DND-41 (cell line): Measurements from ENCODE around the gene THRSP.

Source experiments
- ATAC-seq: fragments of 200-7000 bp; cut with Tn5 transposase; 3 replicates; pipeline ENCODE4 v1.9.1; 2021; ENCODE audit warnings: low read depth; ENCODE audit not compliant: insufficient read depth
- DNase-seq: peaks from one replicate; pipeline ENCODE4 v3.0.0-alpha.2; 2020
- H2AFZ ChIP-seq: 2 replicates; pipeline ENCODE4 v1.6.0; 2012; ENCODE audit warnings: low read depth, low read length
- H3K27ac ChIP-seq: 2 replicates; pipeline ENCODE4 v1.5.1; 2012; ENCODE audit warnings: low read length, inconsistent platforms
- H3K27me3 ChIP-seq: fragments of 200-600 bp; sonication (generic); 2 replicates; pipeline ENCODE4 v1.6.0; 2012; ENCODE audit warnings: low read length, mild to moderate bottlenecking, inconsistent platforms; ENCODE audit not compliant: insufficient read depth, poor library complexity
- H3K36me3 ChIP-seq: 2 replicates; pipeline ENCODE4 v1.5.1; 2012; ENCODE audit warnings: low read length, inconsistent platforms; ENCODE audit not compliant: insufficient read depth
- H3K4me1 ChIP-seq: 2 replicates; pipeline ENCODE4 v1.5.1; 2012; ENCODE audit warnings: mild to moderate bottlenecking, low read length; ENCODE audit not compliant: insufficient read depth
- H3K4me2 ChIP-seq: 2 replicates; pipeline ENCODE4 v1.6.0; 2012; ENCODE audit warnings: mild to moderate bottlenecking, moderate library complexity, low read length, inconsistent platforms; ENCODE audit not compliant: insufficient read depth
- H3K4me3 ChIP-seq, 2 experiments: fragments of 200-600 bp in 1 of 2; shearing (Covaris generic) in 1 of 2; 2 replicates each; pipeline ENCODE4 v1.5.1; 2012 to 2016; ENCODE audit warnings: inconsistent platforms in 2 of 2, low read length in 2 of 2, mild to moderate bottlenecking in 2 of 2, low read depth in 1 of 2, moderate library complexity in 1 of 2
- H3K79me2 ChIP-seq: 2 replicates; pipeline ENCODE4 v1.6.0; 2012; ENCODE audit warnings: low read length, inconsistent platforms; ENCODE audit not compliant: insufficient read depth
- H3K9ac ChIP-seq: 2 replicates; pipeline ENCODE4 v1.6.0; 2012; ENCODE audit warnings: low read depth, mild to moderate bottlenecking, inconsistent platforms, low read length, moderate library complexity
- H3K9me3 ChIP-seq: 2 replicates; pipeline ENCODE4 v1.5.1; 2012; ENCODE audit warnings: low read length, moderate library complexity, mild to moderate bottlenecking, inconsistent platforms; ENCODE audit not compliant: insufficient read depth, severe bottlenecking
- H4K20me1 ChIP-seq: 2 replicates; pipeline ENCODE4 v1.6.0; 2012; ENCODE audit warnings: low read length; ENCODE audit not compliant: insufficient read depth
- EZH2 ChIP-seq: IDR thresholded peaks from 3 replicates; pipeline ENCODE4 v1.6.1; 2012; ENCODE audit warnings: borderline replicate concordance, low read depth, mild to moderate bottlenecking, moderate library complexity, low read length, inconsistent platforms; ENCODE audit not compliant: severe bottlenecking
- TF ChIP-seq, protein P1 (sequence below): IDR thresholded peaks from 2 replicates; pipeline ENCODE4 v1.5.1; 2012; ENCODE audit warnings: borderline replicate concordance, low read length, moderate library complexity, mild to moderate bottlenecking; ENCODE audit not compliant: poor library complexity, severe bottlenecking; ENCODE audit errors: extremely low read depth

THRSP gene

DNA sequence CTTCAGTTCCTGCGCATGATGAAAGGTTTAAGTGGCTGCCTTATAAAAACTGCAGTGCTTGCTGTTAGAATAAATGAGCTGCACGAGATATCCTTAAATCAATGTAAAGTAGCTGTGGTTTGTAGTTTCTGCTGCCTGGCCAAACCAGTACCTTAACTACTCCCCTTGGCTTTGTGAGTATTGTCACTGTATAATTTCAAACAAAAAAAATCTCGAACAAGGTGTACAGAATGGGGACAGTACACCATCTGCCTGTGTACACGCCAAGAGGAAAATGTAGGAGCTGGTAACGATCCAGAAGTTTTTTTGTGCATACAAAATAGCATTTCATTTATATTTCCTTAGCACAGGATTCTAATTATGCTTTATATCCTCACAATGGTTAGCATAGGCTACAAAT, 36.6 kb downstream of the THRSP start:
- Histone ChIP-seq H3K27me3 (no peaks in the 10 kb centered on the region), H4K20me1 (no peaks in the 10 kb centered on the region), H2AFZ (no peak overlapping the region), H3K36me3 (peaks cover 57% of the 10 kb centered on the region), H3K4me2 (no peak overlapping the region), H3K79me2 (no peaks in the 10 kb centered on the region), H3K27ac (no peak overlapping the region), H3K9me3 (no peaks in the 10 kb centered on the region), H3K9ac (no peak overlapping the region), H3K4me3 (no peak overlapping the region), H3K4me1 (no peaks in the 10 kb centered on the region)
- TF ChIP-seq, protein P1, sequence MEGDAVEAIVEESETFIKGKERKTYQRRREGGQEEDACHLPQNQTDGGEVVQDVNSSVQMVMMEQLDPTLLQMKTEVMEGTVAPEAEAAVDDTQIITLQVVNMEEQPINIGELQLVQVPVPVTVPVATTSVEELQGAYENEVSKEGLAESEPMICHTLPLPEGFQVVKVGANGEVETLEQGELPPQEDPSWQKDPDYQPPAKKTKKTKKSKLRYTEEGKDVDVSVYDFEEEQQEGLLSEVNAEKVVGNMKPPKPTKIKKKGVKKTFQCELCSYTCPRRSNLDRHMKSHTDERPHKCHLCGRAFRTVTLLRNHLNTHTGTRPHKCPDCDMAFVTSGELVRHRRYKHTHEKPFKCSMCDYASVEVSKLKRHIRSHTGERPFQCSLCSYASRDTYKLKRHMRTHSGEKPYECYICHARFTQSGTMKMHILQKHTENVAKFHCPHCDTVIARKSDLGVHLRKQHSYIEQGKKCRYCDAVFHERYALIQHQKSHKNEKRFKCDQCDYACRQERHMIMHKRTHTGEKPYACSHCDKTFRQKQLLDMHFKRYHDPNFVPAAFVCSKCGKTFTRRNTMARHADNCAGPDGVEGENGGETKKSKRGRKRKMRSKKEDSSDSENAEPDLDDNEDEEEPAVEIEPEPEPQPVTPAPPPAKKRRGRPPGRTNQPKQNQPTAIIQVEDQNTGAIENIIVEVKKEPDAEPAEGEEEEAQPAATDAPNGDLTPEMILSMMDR = no peak
- TF ChIP-seq EZH2 = no peak
- ATAC-seq (no peak), DNase-seq (no peak)

DNA sequence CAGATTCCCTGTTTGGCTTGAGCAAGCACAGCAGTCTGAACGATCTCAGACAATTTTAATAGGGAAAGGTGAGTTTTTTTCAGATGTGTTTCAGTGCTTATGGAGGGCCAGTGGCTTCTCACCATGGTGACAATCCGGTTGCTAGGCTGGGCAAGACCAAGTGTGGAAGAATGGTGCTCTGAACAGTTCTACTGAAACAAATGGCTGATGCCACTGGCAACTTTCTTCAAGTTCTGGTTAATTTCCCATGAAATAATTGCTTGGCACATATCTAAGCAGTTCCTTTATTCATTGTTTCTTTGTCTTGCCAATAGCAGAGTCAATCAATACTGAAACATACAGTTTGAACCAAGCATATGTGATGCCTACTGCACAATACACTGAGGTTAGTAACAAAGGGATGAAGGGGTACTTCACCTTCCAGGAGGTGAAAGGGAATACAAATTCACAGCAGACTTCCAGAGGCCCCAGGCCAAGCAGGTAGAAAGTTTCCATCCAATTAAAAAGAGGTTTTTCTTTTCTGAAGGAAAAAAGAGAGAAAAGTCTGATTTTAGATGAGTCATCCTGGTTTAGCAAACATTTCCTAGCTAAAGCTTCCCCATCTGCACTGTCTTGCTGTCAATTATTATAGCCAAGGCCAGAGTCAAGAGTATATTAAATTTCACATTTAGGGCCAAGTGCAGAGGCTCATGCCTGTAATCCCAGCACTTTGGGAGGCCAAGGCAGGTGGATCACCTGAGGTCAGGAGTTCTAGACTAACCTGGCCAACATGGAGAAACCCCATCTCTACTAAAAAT, 37.2 kb downstream of the THRSP start:
- no peaks in the 10 kb centered on the region for H3K4me1 ChIP-seq
- no peak for DNase-seq
- H3K27me3 ChIP-seq = no peaks in the 10 kb centered on the region
- H3K4me3 ChIP-seq = no peak overlapping the region
- TF ChIP-seq, protein P1 = no peak
- TF ChIP-seq EZH2 = no peak
- no peak overlapping the region for H2AFZ ChIP-seq
- no peaks in the 10 kb centered on the region for H3K9me3 ChIP-seq
- H3K79me2 ChIP-seq = no peaks in the 10 kb centered on the region
- no peak overlapping the region for H3K9ac ChIP-seq
- no peak overlapping the region for H3K4me2 ChIP-seq
- ATAC-seq = no peak
- peaks cover 53% of the 10 kb centered on the region for H3K36me3 ChIP-seq
- H4K20me1 ChIP-seq = no peaks in the 10 kb centered on the region
- H3K27ac ChIP-seq = no peak overlapping the region

DNA sequence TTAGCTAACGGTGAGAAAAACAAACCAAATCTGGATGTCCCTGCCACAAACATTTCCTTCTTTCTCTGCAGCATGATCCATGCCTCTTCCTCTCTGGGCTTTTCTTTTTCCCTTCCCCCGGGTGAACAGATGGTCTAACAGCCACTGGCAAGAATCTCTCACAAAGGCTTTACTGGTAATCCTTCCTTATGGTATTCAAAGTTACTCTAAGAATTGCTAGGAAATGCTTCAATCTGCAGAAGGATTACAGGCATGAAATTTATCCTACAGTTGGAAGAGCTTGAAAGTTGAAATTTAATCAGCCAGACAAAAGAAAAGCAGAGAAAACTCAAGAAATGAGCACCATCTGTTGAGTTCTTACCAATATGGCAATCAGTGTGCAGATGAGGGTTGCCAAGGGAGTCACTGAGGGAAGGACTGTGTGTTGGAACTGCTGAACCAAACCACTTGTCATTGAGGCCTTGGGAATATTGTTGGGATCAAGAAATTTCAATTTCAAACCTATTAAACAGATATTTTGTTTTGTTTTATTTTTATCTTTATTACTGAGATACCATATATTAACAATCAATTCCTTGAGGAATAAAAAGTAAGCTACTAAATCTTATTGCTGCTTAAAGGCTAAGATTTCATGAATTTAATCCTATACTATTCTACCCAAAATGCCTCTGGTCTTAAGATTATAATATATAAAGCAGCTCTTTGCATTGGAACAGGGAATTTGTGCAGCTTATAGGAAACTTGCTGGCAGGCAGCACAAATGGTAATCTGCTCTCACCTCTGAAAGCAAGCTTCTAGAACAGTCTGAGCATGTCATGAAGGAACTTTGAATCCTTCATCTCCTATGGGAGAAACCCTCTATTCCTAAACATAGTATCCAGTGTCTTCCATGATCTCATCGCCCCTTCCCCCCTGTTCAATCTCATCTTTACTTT, 45.7 kb downstream of the THRSP start:
- Histone ChIP-seq H3K9ac (no peak overlapping the region), H4K20me1 (no peaks in the 10 kb centered on the region), H3K4me3 (no peak overlapping the region), H3K79me2 (no peaks in the 10 kb centered on the region), H3K27ac (no peak overlapping the region), H3K9me3 (no peaks in the 10 kb centered on the region), H2AFZ (no peak overlapping the region), H3K4me1 (no peaks in the 10 kb centered on the region), H3K4me2 (no peak overlapping the region), H3K36me3 (peaks cover 63% of the 10 kb centered on the region), H3K27me3 (no peaks in the 10 kb centered on the region)
- ATAC-seq = no peak
- TF ChIP-seq, protein P1 = no peak
- TF ChIP-seq EZH2 = no peak
- no peak for DNase-seq
